ENCODE data around the gene PRPF4.

The PRPF4 gene

GRCh38 chr9:113306566-113306965 lies 31.1 kb downstream of the PRPF4 start:
- ChIA-PET POLR2A (no interaction called here), CTCF (no interaction called here)
- no peak for DNase-seq (ENCODE audit: extremely low spot score)
- TF ChIP-seq NFRKB (IDR thresholded peaks at IDR 0.05) (no peak), TARDBP (IDR thresholded peaks at IDR 0.05) (no peak), FOXA1 (IDR thresholded peaks at IDR 0.05) (no peak), ARNT (IDR thresholded peaks at IDR 0.05) (no peak), FOXK2 (IDR thresholded peaks at IDR 0.05) (no peak), L3MBTL2 (conservative IDR thresholded peaks at IDR 0.05) (no peak), ZNF384 (IDR thresholded peaks at IDR 0.05) (no peak), FOXM1 (IDR thresholded peaks at IDR 0.05; ENCODE audit: borderline replicate concordance) (no peak), BHLHE40 (IDR thresholded peaks at IDR 0.05; ENCODE audit: borderline replicate concordance) (no peak), LEF1 (IDR thresholded peaks at IDR 0.05; ENCODE audit: borderline replicate concordance) (no peak), PKNOX1 (IDR thresholded peaks at IDR 0.05) (no peak), HDGF (IDR thresholded peaks at IDR 0.05; ENCODE audit: borderline replicate concordance) (no peak), SUZ12 (IDR thresholded peaks at IDR 0.05) (no peak), SP1 (IDR thresholded peaks at IDR 0.05) (no peak), CTBP1 (IDR thresholded peaks at IDR 0.05; ENCODE audit: borderline replicate concordance) (no peak), ELF4 (IDR thresholded peaks at IDR 0.05) (no peak)

GRCh38 chr9:113307396-113307975 lies 32.0 kb downstream of the PRPF4 start:
- TF ChIP-seq SUZ12 (IDR thresholded peaks at IDR 0.05), result no peak
- no peak for TF ChIP-seq TARDBP (IDR thresholded peaks at IDR 0.05)
- TF ChIP-seq L3MBTL2 (conservative IDR thresholded peaks at IDR 0.05), result no peak
- no peak for TF ChIP-seq ZNF384 (IDR thresholded peaks at IDR 0.05)
- no peak for TF ChIP-seq ARNT (IDR thresholded peaks at IDR 0.05)
- no peak for TF ChIP-seq ELF4 (IDR thresholded peaks at IDR 0.05)
- no peak for TF ChIP-seq FOXK2 (IDR thresholded peaks at IDR 0.05)
- TF ChIP-seq BHLHE40 (IDR thresholded peaks at IDR 0.05; ENCODE audit: borderline replicate concordance), result no peak
- TF ChIP-seq SP1 (IDR thresholded peaks at IDR 0.05), result no peak
- no peak for TF ChIP-seq FOXM1 (IDR thresholded peaks at IDR 0.05; ENCODE audit: borderline replicate concordance)
- TF ChIP-seq NFRKB (IDR thresholded peaks at IDR 0.05), result no peak
- ChIA-PET CTCF (no interaction called here), POLR2A (interaction anchor here (1.3 kb wide), 1 partner anchor 102 kb away, joined by 5 read pairs; the partner anchor contains the start of genes C9orf43 and POLE3)
- DNase-seq (ENCODE audit: extremely low spot score), result no peak

- ChIA-PET CTCF (interaction anchor here (1.8 kb wide), 1 partner anchor 9 kb away, joined by 3 read pairs; no protein-coding TSS in a partner anchor), POLR2A (no interaction called here)
- no peak for TF ChIP-seq ARNT (IDR thresholded peaks at IDR 0.05)
- no peak for TF ChIP-seq FOXK2 (IDR thresholded peaks at IDR 0.05)
- TF ChIP-seq HDGF (IDR thresholded peaks at IDR 0.05; ENCODE audit: borderline replicate concordance), result no peak
- no peak for TF ChIP-seq PKNOX1 (IDR thresholded peaks at IDR 0.05)
- no peak for TF ChIP-seq BHLHE40 (IDR thresholded peaks at IDR 0.05; ENCODE audit: borderline replicate concordance)
- TF ChIP-seq LEF1 (IDR thresholded peaks at IDR 0.05; ENCODE audit: borderline replicate concordance), result no peak
- no peak for TF ChIP-seq L3MBTL2 (conservative IDR thresholded peaks at IDR 0.05)
- no peak for TF ChIP-seq SUZ12 (IDR thresholded peaks at IDR 0.05)
- no peak for TF ChIP-seq ZNF384 (IDR thresholded peaks at IDR 0.05)
- no peak for TF ChIP-seq FOXM1 (IDR thresholded peaks at IDR 0.05; ENCODE audit: borderline replicate concordance)
- TF ChIP-seq FOXA1 (IDR thresholded peaks at IDR 0.05), result no peak
- TF ChIP-seq CTBP1 (IDR thresholded peaks at IDR 0.05; ENCODE audit: borderline replicate concordance), result no peak
- peak; percentile 41 for DNase-seq (ENCODE audit: extremely low spot score)
Measured at GRCh38 chr9:113309204-113309813, 33.9 kb downstream of the PRPF4 start.

- ChIA-PET POLR2A (interaction anchor here (0.6 to 2.4 kb wide), 2 partner anchors 36 to 100 kb away, joined by 3 to 13 read pairs; partner anchors contain the start of genes C9orf43, CDC26, POLE3 and PRPF4), CTCF (interaction anchor here (1.8 kb wide), 1 partner anchor 7 kb away, joined by 3 read pairs; no protein-coding TSS in a partner anchor)
- TF ChIP-seq SP1 (IDR thresholded peaks at IDR 0.05) (no peak), LEF1 (IDR thresholded peaks at IDR 0.05; ENCODE audit: borderline replicate concordance) (no peak), SUZ12 (IDR thresholded peaks at IDR 0.05) (no peak)
- no peak for DNase-seq (ENCODE audit: extremely low spot score)
Measured at GRCh38 chr9:113310538-113310937, 35.1 kb downstream of the PRPF4 start.

GRCh38 chr9:113311961-113312360 lies 36.5 kb downstream of the PRPF4 start:
- CTCF ChIA-PET, result interaction anchor here (0.6 to 0.7 kb wide), 2 partner anchors 97 to 341 kb away, joined by 3 read pairs; no protein-coding TSS in a partner anchor
- no peak for TF ChIP-seq FOXM1 (IDR thresholded peaks at IDR 0.05; ENCODE audit: borderline replicate concordance)
- no peak for TF ChIP-seq NFRKB (IDR thresholded peaks at IDR 0.05)
- no peak for TF ChIP-seq SP1 (IDR thresholded peaks at IDR 0.05)
- no peak for TF ChIP-seq BHLHE40 (IDR thresholded peaks at IDR 0.05; ENCODE audit: borderline replicate concordance)
- TF ChIP-seq PKNOX1 (IDR thresholded peaks at IDR 0.05), result no peak
- TF ChIP-seq FOXK2 (IDR thresholded peaks at IDR 0.05), result no peak
- TF ChIP-seq TARDBP (IDR thresholded peaks at IDR 0.05), result no peak
- no peak for TF ChIP-seq LEF1 (IDR thresholded peaks at IDR 0.05; ENCODE audit: borderline replicate concordance)
- POLR2A ChIA-PET, result interaction anchor here (1.2 to 2.4 kb wide), 3 partner anchors 28 to 98 kb away, joined by 3 to 13 read pairs (median 4); partner anchors contain the start of genes C9orf43, HDHD3, POLE3 and WDR31
- no peak for DNase-seq (ENCODE audit: extremely low spot score)

- CTCF ChIA-PET, result interaction anchor here (0.5 kb wide), 1 partner anchor 15 kb away, joined by 3 read pairs; no protein-coding TSS in a partner anchor
- TF ChIP-seq ARNT (IDR thresholded peaks at IDR 0.05) (no peak), TARDBP (IDR thresholded peaks at IDR 0.05) (no peak), HDGF (IDR thresholded peaks at IDR 0.05; ENCODE audit: borderline replicate concordance) (no peak), FOXA1 (IDR thresholded peaks at IDR 0.05) (no peak), ZNF384 (IDR thresholded peaks at IDR 0.05) (no peak), BHLHE40 (IDR thresholded peaks at IDR 0.05; ENCODE audit: borderline replicate concordance) (no peak), ELF4 (IDR thresholded peaks at IDR 0.05) (no peak), CTBP1 (IDR thresholded peaks at IDR 0.05; ENCODE audit: borderline replicate concordance) (no peak), PKNOX1 (IDR thresholded peaks at IDR 0.05) (no peak), L3MBTL2 (conservative IDR thresholded peaks at IDR 0.05) (no peak), LEF1 (IDR thresholded peaks at IDR 0.05; ENCODE audit: borderline replicate concordance) (no peak), SP1 (IDR thresholded peaks at IDR 0.05) (no peak), FOXK2 (IDR thresholded peaks at IDR 0.05) (no peak), NFRKB (IDR thresholded peaks at IDR 0.05) (no peak), FOXM1 (IDR thresholded peaks at IDR 0.05; ENCODE audit: borderline replicate concordance) (no peak), SUZ12 (IDR thresholded peaks at IDR 0.05) (no peak)
- POLR2A ChIA-PET, result interaction anchor here (1.5 kb wide), 1 partner anchor 27 kb away, joined by 4 read pairs; the partner anchor contains the start of gene WDR31
- DNase-seq (ENCODE audit: extremely low spot score), result no peak
Measured at GRCh38 chr9:113313261-113313660, 37.8 kb downstream of the PRPF4 start.

All from HEK293T (cell line).